Lung (tissue), 12 donors: ENCODE results near the gene HIPK2. TPM values are rescaled to one million over a fixed set of nuclear protein-coding genes. Genes with fewer than 3 reads are reported as not detected.

Experiments used
- ATAC-seq: fragments of 200-7000 bp; cut with Tn5 transposase; one replicate; pipeline ENCODE4 v1.9.1; 2020; ENCODE audit warnings: moderate number of reproducible peaks; ENCODE audit not compliant: insufficient read depth, low FRiP score
- DNase-seq, 3 donors: peaks; one replicate each; pipeline ENCODE4 v3.0.0-alpha.2; 2013 to 2017
- H3K27ac ChIP-seq, 2 donors: one replicate each; pipeline ENCODE4 v1.5.1; 2013; ENCODE audit warnings: mild to moderate bottlenecking in 2 of 2, moderate library complexity in 2 of 2, control low read depth in 1 of 2, inconsistent platforms in 1 of 2, low read depth in 1 of 2, low read length in 1 of 2
- H3K27me3 ChIP-seq, 3 donors: one replicate each; pipeline ENCODE4 v1.5.1; 2013; ENCODE audit warnings: low read length in 2 of 3; ENCODE audit not compliant: control insufficient read depth in 3 of 3, insufficient read depth in 3 of 3
- H3K36me3 ChIP-seq, 4 donors: one replicate each; pipeline ENCODE4 v1.5.1; 2013; ENCODE audit warnings: low read length in 4 of 4, mild to moderate bottlenecking in 1 of 4, moderate library complexity in 1 of 4; ENCODE audit not compliant: control insufficient read depth in 4 of 4, insufficient read depth in 4 of 4
- H3K4me1 ChIP-seq, 5 donors: one replicate each; pipeline ENCODE4 v1.5.1; 2013; ENCODE audit warnings: low read length in 5 of 5, mild to moderate bottlenecking in 2 of 5, moderate library complexity in 1 of 5; ENCODE audit not compliant: control insufficient read depth in 5 of 5, insufficient read depth in 5 of 5
- H3K4me3 ChIP-seq: one replicate; pipeline ENCODE4 v1.5.1; 2013; ENCODE audit warnings: mild to moderate bottlenecking, control low read depth, moderate library complexity
- H3K9ac ChIP-seq, 2 donors: one replicate each; pipeline ENCODE4 v1.5.1; 2013; ENCODE audit warnings: low read length in 2 of 2, control low read depth in 1 of 2; ENCODE audit not compliant: insufficient read depth in 1 of 2
- H3K9me3 ChIP-seq, 4 donors: one replicate each; pipeline ENCODE4 v1.5.1; 2013; ENCODE audit warnings: low read length in 3 of 4, mild to moderate bottlenecking in 1 of 4, moderate library complexity in 1 of 4; ENCODE audit not compliant: control insufficient read depth in 4 of 4, insufficient read depth in 3 of 4
- WGBS, 2 donors: extraction: QIAGEN DNeasy Blood & Tissue Kit; methylation state at CpG; one replicate each; pipeline ENCODE4 v1.1.7; 2013; 5-methylcytosine and 5-hydroxymethylcytosine counted together
- polyA plus RNA-seq, 2 donors: library from polyadenylated mRNA; stranded (reverse); fragments of 200-250 nt; gene quantifications; one replicate each; pipeline ENCODE4 v1.2.1, GENCODE V29; 2013
- total RNA-seq, 2 donors: library from RNA; depleted of rRNA in 1 of 2; stranded (reverse); fragments of >200 nt in 1 of 2; gene quantifications; one replicate each; pipeline ENCODE4 v1.2.1, GENCODE V29; 2014 to 2021
- TF ChIP-seq, protein P1 (sequence below): IDR thresholded peaks from 2 replicates; pipeline ENCODE4 v1.5.1; 2012; ENCODE audit warnings: mild to moderate bottlenecking; ENCODE audit errors: control extremely low read depth, extremely low read depth
- donor health status: control.
- donor health status: control.
- donor health status: Bipolar disorder and iron deficiency.
- donor health status: healthy.
- donor health status: DM: yes; HTN: yes; CAD: no.

HIPK2 gene
- total and polyA plus RNA-seq, 4 donors: 8.7 to 65.1 (median 18.3) TPM

DNA sequence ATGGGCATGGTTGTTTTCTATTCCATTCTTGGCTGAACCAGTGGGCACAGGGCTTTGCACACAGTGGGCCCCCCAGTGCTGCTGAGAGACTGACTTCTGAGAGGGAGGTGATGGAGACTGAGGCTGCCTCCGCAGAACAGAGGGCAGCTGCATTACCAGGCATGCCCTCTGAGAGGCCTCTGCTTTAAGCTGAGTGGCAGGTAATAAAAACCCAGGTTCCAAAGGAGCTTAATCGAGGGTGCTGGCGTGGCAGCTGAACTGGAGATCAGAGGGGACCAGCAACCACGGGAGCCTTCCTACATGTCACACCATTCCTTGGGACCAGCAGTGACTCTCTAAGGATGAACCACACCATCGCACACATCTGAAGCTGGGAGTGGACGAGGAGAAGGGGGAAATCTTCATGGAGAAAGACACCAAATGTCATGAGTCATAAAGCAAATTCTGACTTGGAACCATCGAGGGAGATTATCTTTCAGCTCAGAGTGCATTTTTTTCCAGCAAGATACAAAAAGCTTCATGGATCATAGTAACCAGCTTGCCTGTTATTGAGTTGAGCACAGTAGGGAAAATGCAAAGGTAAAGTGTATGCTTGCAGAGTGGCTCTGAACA lies 24.6 kb downstream of the HIPK2 start:
- peaks cover 0 to 5% (median 0%) of the 10 kb centered on the region in 4 donors for H3K36me3 ChIP-seq
- H3K4me3 ChIP-seq: no peak overlapping the region
- DNase-seq (no peak), ATAC-seq (no peak)
- H3K4me1 ChIP-seq: peaks cover 0 to 40% (median 15%) of the 10 kb centered on the region in 5 donors
- 87 to 88% methylated on average over 7 of the region's 7 CpGs for WGBS, 2 donors
- no peak overlapping the region for H3K9ac ChIP-seq
- TF ChIP-seq, protein P1, sequence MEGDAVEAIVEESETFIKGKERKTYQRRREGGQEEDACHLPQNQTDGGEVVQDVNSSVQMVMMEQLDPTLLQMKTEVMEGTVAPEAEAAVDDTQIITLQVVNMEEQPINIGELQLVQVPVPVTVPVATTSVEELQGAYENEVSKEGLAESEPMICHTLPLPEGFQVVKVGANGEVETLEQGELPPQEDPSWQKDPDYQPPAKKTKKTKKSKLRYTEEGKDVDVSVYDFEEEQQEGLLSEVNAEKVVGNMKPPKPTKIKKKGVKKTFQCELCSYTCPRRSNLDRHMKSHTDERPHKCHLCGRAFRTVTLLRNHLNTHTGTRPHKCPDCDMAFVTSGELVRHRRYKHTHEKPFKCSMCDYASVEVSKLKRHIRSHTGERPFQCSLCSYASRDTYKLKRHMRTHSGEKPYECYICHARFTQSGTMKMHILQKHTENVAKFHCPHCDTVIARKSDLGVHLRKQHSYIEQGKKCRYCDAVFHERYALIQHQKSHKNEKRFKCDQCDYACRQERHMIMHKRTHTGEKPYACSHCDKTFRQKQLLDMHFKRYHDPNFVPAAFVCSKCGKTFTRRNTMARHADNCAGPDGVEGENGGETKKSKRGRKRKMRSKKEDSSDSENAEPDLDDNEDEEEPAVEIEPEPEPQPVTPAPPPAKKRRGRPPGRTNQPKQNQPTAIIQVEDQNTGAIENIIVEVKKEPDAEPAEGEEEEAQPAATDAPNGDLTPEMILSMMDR: no peak
- no peaks in the 10 kb centered on the region for H3K27me3 ChIP-seq
- H3K9me3 ChIP-seq: no peaks in the 10 kb centered on the region
- H3K27ac ChIP-seq: no peak overlapping the region

DNA sequence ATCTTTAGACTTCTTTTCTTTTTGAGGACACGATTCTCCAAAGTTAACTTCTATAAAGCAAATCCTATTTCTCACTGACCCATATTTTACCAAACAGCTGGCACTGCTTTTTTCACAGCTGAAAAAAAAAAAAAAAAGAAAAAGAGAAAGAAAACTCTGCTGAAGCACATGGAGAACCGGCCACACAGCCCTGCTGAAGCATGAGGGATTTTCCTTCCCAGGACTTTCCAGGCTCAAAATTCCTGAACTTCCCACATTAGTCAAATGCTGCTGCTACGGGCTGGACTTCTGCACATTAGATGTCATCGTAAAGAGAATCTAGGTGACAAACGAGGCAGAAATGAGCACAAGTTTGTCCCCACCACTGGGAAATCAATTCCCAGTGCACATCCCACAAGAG lies 25.2 kb downstream of the HIPK2 start:
- TF ChIP-seq, protein P1: no peak
- Histone ChIP-seq H3K36me3 (peaks cover 0 to 5% (median 0%) of the 10 kb centered on the region in 4 donors), H3K27me3 (no peaks in the 10 kb centered on the region), H3K4me1 (peaks cover 0 to 46% (median 15%) of the 10 kb centered on the region in 5 donors), H3K9me3 (no peaks in the 10 kb centered on the region), H3K9ac (no peak overlapping the region), H3K4me3 (no peak overlapping the region), H3K27ac (no peak overlapping the region)
- 74 to 84% methylated on average over 5 of the region's 5 CpGs for WGBS, 2 donors
- peak in 2 of 3 donors; percentile 37 to 40 for DNase-seq
- ATAC-seq: no peak

DNA sequence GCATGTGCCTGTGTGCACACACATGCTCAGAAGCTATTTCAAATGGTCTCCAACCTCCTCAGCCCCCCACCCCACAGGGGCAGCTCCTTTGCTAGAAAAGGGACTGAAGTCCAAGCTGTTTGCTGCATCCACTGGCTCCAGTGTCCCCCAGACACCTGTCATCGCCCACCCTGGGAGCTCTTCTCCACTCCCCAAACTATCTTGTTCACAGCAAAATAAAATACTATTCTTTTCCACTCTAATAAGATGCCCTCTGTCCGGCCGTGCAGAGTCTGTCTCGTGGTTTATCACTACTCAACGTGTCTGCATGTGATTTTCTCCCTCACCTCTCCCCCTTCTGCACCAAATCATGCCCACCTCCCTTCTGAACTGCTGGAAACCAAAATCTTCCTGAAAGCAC lies 25.6 kb downstream of the HIPK2 start:
- H3K9me3 ChIP-seq: no peaks in the 10 kb centered on the region
- DNase-seq (no peak), ATAC-seq (no peak)
- TF ChIP-seq, protein P1: no peak
- WGBS, 2 donors: 79 to 82% methylated on average over 5 of the region's 5 CpGs
- peaks cover 0 to 5% (median 0%) of the 10 kb centered on the region in 4 donors for H3K36me3 ChIP-seq
- H3K27me3 ChIP-seq: no peaks in the 10 kb centered on the region
- H3K27ac ChIP-seq: no peak overlapping the region
- no peak overlapping the region for H3K9ac ChIP-seq
- H3K4me3 ChIP-seq: no peak overlapping the region
- peaks cover 0 to 44% (median 15%) of the 10 kb centered on the region in 5 donors for H3K4me1 ChIP-seq
